AG10803 (cell line): ENCODE results near the gene CNN1.
A peak's percentile ranks its signal among the peaks of the same experiment; 100 is the strongest.

Experiments
- DNase-seq: peaks from one replicate; pipeline ENCODE4 v3.0.0; 2010; ENCODE audit warnings: low read depth
- H3K4me3 ChIP-seq: 2 replicates; pipeline ENCODE4 v1.5.1; 2011; ENCODE audit warnings: mild to moderate bottlenecking, low read length, control low read depth
- TF ChIP-seq, protein P1 (sequence below): conservative IDR thresholded peaks from 2 replicates; pipeline ENCODE4 v1.5.1; 2011; ENCODE audit warnings: mild to moderate bottlenecking, low read length, control low read depth, inconsistent platforms

CNN1 gene

DNA sequence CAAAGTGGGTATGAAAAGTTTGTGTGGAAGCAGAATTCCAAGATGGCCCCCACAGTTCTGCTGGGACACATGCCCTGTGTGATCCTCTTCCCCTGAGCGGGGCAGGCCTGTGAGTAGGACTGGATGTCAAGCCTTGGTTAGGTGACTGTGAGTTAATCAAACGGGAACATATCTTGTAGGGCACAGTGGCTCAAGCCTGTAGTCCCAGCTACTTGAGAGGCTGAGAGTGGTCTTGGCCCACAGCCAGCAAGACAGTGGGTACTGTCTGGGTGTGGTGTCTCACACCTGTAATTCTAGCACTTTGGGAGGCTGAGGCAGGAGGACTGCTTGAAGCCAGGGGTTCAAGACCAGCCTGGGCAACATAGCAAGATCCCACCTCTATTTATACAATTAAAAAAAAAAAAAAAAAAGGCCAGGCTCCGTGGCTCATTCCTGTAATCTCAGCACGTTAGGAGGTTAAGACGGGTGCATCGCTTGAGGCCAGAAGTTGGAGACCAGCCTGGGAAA lies 39.4 kb upstream of the CNN1 start:
- H3K4me3 ChIP-seq, result no peak overlapping the region
- TF ChIP-seq, protein P1, sequence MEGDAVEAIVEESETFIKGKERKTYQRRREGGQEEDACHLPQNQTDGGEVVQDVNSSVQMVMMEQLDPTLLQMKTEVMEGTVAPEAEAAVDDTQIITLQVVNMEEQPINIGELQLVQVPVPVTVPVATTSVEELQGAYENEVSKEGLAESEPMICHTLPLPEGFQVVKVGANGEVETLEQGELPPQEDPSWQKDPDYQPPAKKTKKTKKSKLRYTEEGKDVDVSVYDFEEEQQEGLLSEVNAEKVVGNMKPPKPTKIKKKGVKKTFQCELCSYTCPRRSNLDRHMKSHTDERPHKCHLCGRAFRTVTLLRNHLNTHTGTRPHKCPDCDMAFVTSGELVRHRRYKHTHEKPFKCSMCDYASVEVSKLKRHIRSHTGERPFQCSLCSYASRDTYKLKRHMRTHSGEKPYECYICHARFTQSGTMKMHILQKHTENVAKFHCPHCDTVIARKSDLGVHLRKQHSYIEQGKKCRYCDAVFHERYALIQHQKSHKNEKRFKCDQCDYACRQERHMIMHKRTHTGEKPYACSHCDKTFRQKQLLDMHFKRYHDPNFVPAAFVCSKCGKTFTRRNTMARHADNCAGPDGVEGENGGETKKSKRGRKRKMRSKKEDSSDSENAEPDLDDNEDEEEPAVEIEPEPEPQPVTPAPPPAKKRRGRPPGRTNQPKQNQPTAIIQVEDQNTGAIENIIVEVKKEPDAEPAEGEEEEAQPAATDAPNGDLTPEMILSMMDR, result no peak
- no peak for DNase-seq

DNA sequence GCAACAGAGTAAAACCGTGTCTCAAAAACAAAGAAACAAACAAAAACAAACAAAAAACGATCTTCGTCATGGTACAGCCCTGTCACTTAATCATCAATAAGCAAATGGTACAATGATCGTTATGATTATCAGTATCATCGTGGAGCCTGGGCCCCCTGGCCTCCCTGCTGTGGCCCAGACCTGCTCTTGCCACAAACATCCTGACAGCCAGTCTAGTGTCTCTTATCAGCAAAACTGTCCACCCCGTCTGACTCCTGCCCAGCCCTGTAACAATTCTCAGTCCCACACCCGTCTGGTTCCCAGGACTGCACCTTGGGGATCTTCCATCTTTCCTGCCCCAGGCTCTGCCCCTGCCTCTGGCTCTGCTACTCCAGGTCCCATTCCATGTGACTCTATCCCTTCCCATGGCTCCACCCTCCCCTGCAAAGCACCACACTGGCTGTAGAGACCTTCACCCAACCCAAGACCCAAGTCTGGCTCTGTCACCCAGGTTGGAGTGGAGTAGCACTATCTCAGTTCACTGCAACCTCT lies 38.7 kb upstream of the CNN1 start:
- DNase-seq, result no peak
- TF ChIP-seq, protein P1, result no peak
- no peak overlapping the region for H3K4me3 ChIP-seq

DNA sequence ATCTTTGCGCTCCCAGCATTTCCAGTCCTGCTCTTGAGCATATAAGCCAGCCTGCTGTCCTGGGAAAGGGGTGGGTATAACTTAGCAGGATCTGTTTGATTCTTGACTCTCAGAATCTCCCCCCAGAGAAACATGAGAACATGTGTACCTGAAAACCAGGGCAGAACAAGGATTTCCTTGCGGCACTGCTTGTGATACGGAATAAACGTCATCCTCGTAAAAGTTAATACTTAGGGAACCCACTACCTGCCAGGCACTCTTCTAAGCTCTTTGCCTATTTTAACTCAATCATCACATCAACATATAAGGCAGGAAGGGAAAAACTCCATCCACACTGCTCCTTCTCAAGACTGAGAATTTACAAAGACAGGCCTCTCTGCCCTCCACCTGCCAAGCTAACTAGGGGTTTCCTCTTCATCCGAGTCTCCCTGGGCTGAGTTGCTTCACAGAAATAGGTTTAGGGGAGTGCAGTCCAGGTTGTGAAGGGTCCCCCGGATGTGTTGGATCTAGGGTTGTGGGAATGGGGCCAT lies 34.1 kb upstream of the CNN1 start:
- no peak for DNase-seq
- TF ChIP-seq, protein P1, result no peak
- peak overlapping the region; percentile 66 for H3K4me3 ChIP-seq

DNA sequence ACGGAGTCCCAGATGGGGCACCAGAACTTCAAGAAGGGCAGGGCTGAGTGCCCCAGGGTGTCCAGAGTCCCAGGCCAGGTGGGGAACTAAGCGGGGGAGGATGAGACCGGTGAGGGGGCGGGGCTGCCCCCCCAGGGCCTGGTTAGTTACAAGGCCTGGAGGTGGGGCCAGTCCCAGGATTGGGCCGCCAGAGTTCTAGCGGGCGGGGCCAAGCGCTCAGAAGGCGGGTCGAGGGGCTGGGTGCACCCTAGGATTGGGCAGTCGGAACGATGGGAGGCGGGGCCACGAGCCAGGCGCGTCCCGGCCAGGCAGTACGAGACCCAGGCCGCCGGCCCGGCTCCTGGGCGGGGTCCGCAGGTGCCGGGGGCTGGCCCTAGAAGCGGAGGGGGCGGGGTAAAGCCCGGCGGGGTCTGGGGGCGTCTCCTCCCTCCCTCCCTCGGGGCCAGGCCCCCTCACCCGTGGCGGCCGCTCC lies 33.6 kb upstream of the CNN1 start:
- H3K4me3 ChIP-seq, result peak overlapping the region; percentile 66
- peak; percentile 94 for DNase-seq
- TF ChIP-seq, protein P1, result no peak

DNA sequence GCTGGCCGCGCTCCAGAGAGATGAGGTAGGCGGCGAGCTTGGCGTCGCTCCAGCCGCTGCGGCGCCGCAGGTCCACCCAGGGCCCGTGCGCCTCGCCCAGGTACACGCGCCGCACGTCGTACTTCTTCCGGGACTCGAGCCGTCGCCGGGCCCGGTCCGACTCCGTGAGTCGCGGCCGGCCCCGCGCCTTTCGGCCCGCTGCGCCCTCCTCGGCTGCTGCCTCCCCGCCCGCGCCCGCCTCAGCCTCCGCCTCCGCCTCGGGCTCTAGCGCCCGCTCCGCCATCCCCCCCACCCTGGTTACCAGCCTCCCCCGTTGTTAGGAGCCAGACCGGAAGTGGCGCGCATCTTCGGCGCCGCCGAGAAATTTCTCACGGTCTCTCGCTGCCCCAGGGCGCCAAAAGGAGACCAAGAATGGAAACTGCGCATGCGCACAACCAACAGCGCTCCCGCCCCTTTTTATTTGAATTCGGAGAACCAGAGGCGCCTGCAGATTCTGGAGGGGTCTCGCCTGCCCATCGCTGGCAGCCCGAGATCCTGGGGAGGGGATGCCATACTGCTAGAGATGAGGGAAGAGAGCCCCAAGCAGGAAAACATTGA lies 33.0 kb upstream of the CNN1 start, which contains the start of gene ZNF653:
Gene ZNF653 (minus strand): TSS at position 336 of the 597 bp plus-strand sequence. CDS start 53 bp downstream, at position 283.
- peak; percentile 90 for DNase-seq
- TF ChIP-seq, protein P1, result no peak
- peak within 1 kb of the TSS; percentile 66 for H3K4me3 ChIP-seq

DNA sequence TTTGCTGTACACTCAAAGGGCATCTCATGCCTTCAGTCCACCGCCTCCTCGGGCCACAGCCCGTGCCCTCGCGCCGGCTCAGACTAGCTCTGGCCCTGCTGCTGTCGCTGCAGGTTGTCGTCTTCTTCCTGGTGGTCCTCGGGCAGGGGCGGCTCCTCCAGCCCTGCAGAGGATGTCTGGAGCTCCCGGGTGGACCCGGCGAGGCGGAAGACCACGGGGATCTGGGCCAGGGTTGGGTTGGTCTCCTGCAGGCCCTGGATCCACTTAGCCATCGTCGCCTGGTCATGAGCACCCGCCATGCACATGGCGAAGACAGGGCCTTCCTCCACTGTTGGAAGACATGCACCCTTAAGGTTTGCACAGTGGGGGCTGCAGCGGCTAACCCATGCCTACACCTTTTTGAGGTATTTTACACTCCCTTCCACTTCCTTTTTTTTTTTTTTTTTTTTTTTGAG lies 32.5 kb upstream of the CNN1 start:
- TF ChIP-seq, protein P1, result no peak
- DNase-seq, result no peak
- H3K4me3 ChIP-seq, result peak overlapping the region; percentile 66

DNA sequence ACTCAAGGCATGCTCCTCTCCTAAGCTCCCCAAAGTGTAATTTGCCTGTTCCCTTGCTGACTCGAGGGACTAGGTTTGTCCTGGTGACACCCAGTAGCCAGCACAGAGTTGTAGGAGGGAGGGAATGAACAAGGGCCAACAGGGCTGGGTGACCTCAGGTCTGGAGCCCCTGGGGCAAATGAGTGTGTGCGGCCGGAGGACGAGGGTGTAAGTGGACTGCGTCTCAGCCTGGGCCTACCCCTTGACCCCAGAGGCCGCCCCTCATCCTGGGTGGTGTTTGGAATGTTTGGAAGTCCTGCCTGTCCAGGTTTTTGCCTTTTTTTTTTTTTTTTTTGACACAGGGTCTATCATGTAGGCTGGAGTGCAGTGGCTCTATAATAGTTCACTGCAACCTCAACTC lies 31.7 kb upstream of the CNN1 start:
- no peak overlapping the region for H3K4me3 ChIP-seq
- TF ChIP-seq, protein P1, result no peak
- no peak for DNase-seq
